K562 (cell line): Measurements from ENCODE around the gene FAM53C. TPM values are rescaled to one million over a fixed set of nuclear protein-coding genes. Genes with fewer than 3 reads are reported as not detected.
A peak's percentile ranks its signal among the peaks of the same experiment; 100 is the strongest.

ENCODE experiments used
- ARHGAP35 ChIP-seq: fragments of 450-650 bp; IDR thresholded peaks from 2 replicates; pipeline ENCODE4 v1.6.1; 2018; ENCODE audit not compliant: partially characterized antibody
- CBFA2T2 ChIP-seq: fragments of 450-650 bp; conservative IDR thresholded peaks from 2 replicates; pipeline ENCODE4 v1.6.1; 2017; ENCODE audit warnings: mild to moderate bottlenecking
- CREB3 ChIP-seq: fragments of 450-650 bp; conservative IDR thresholded peaks from 2 replicates; pipeline ENCODE4 v1.6.1; 2016; ENCODE audit warnings: missing genetic modification characterization, low read depth, mild to moderate bottlenecking, missing compliant biosample characterization, moderate library complexity
- CXXC5 ChIP-seq: fragments of 250-450 bp; sonication (Bioruptor Pico); IDR thresholded peaks from 2 replicates; pipeline ENCODE4 v1.8.0; 2022; ENCODE audit warnings: inconsistent platforms, mild to moderate bottlenecking, moderate library complexity
- DACH1 ChIP-seq: fragments of 450-650 bp; IDR thresholded peaks from 2 replicates; pipeline ENCODE4 v1.6.1; 2018; ENCODE audit not compliant: partially characterized antibody
- EGR1 ChIP-seq: fragments of 450-650 bp; conservative IDR thresholded peaks from 2 replicates; pipeline ENCODE4 v1.6.1; 2017; ENCODE audit warnings: mild to moderate bottlenecking
- HMBOX1 ChIP-seq: sonication (generic); IDR thresholded peaks from 2 replicates; pipeline ENCODE4 v1.6.1; 2016
- ILF3 ChIP-seq: fragments of 450-650 bp; IDR thresholded peaks from 2 replicates; pipeline ENCODE4 v1.6.1; 2018; ENCODE audit warnings: antibody characterized with exemption, mild to moderate bottlenecking, moderate library complexity, borderline replicate concordance
- KDM4B ChIP-seq, 2 experiments: fragments of 450-650 bp in 1 of 2; sonication (generic) in 1 of 2; IDR thresholded peaks; 2 replicates each; pipeline ENCODE4 v1.6.1; 2016 to 2017; ENCODE audit warnings: borderline replicate concordance in 2 of 2, antibody characterized with exemption in 1 of 2, low read depth in 1 of 2, mild to moderate bottlenecking in 1 of 2
- MCM7 ChIP-seq, 2 experiments: fragments of 450-650 bp; IDR thresholded peaks; 2 replicates each; pipeline ENCODE4 v1.6.1; 2016 to 2018
- MTF1 ChIP-seq: fragments of 250-450 bp; sonication (Bioruptor Pico); IDR thresholded peaks from 2 replicates; pipeline ENCODE4 v1.9.0; 2021; ENCODE audit warnings: moderate library complexity, mild to moderate bottlenecking, inconsistent platforms, borderline replicate concordance
- NFRKB ChIP-seq: fragments of 450-650 bp; IDR thresholded peaks from 2 replicates; pipeline ENCODE4 v1.6.1; 2016; ENCODE audit warnings: low read depth
- NFXL1 ChIP-seq: fragments of 450-650 bp; formaldehyde crosslinking; IDR thresholded peaks from 2 replicates; pipeline ENCODE4 v1.4.0; 2021; ENCODE audit warnings: mild to moderate bottlenecking
- NR1H2 ChIP-seq: sonication (generic); formaldehyde crosslinking; IDR thresholded peaks from 2 replicates; pipeline ENCODE4 v1.4.0; 2020; ENCODE audit warnings: mild to moderate bottlenecking, missing genetic modification reagents
- PATZ1 ChIP-seq: fragments of 250-450 bp; sonication (Bioruptor Pico); IDR thresholded peaks from 2 replicates; pipeline ENCODE4 v1.5.0; 2020; ENCODE audit warnings: mild to moderate bottlenecking, borderline replicate concordance
- POLR3G ChIP-seq: IDR thresholded peaks from 2 replicates; pipeline ENCODE4 v1.6.1; 2011; ENCODE audit not compliant: insufficient read length, insufficient replicate concordance; ENCODE audit errors: extremely low read depth
- SAFB2 ChIP-seq: fragments of 200-400 bp; formaldehyde crosslinking; IDR thresholded peaks from 2 replicates; pipeline ENCODE4 v1.6.1; 2018; ENCODE audit warnings: borderline replicate concordance, low read length, low read depth, moderate library complexity; ENCODE audit not compliant: severe bottlenecking
- SMARCB1 ChIP-seq: IDR thresholded peaks from 2 replicates; pipeline ENCODE4 v1.6.1; 2011; ENCODE audit warnings: improper control_type of control experiment, low read depth; ENCODE audit not compliant: insufficient read length
- SRSF9 ChIP-seq: fragments of 200-400 bp; formaldehyde crosslinking; IDR thresholded peaks from 2 replicates; pipeline ENCODE4 v1.6.1; 2017; ENCODE audit warnings: low read depth, low read length, borderline replicate concordance
- ZBED1 ChIP-seq: IDR thresholded peaks from 2 replicates; pipeline ENCODE4 v1.6.1; 2014
- ZNF165 ChIP-seq: fragments of 250-450 bp; sonication (Bioruptor Pico); IDR thresholded peaks from 2 replicates; pipeline ENCODE4 v1.4.0; 2020; ENCODE audit warnings: borderline replicate concordance
- ZNF449 ChIP-seq: fragments of 250-450 bp; sonication (Bioruptor Pico); IDR thresholded peaks from 2 replicates; pipeline ENCODE4 v1.8.0; 2022; ENCODE audit warnings: moderate library complexity, mild to moderate bottlenecking, inconsistent platforms
- ZNF695 ChIP-seq: fragments of 450-650 bp; formaldehyde crosslinking; IDR thresholded peaks from 2 replicates; pipeline ENCODE4 v1.4.0; 2020; ENCODE audit warnings: mild to moderate bottlenecking, moderate library complexity
- ZNF699 ChIP-seq: fragments of 250-450 bp; sonication (Bioruptor Pico); IDR thresholded peaks from 2 replicates; pipeline ENCODE4 v1.8.0; 2021; ENCODE audit warnings: mild to moderate bottlenecking, moderate library complexity; ENCODE audit not compliant: insufficient replicate concordance
- ZNF766 ChIP-seq: fragments of 200-800 bp; sonication (Bioruptor generic); conservative IDR thresholded peaks from 2 replicates; pipeline ENCODE4 v1.6.1; 2016; ENCODE audit warnings: missing genetic modification characterization, missing compliant biosample characterization
- polyA plus RNA-seq, 8 experiments: library from polyadenylated mRNA; depleted of rRNA in 4 of 8; stranded (reverse) in 5 of 8; unstranded in 3 of 8; fragments of >200 nt; fragmentation: Nextera tagmentation in 2 of 8; fragmentation: Illumina TruSeq in 1 of 8; extraction: Ambion mirVana in 2 of 8; extraction: Trizol in 1 of 8; gene quantifications; 2 replicates each; pipeline versions ENCODE4 v1.2.1 to v1.2.3, GENCODE V29; 2011 to 2014; ENCODE audit warnings: inconsistent platforms in 1 of 8, missing spikeins in 1 of 8
- total RNA-seq, 7 experiments: library from RNA; depleted of rRNA in 6 of 7; stranded (reverse); fragments of >200 nt in 6 of 7; fragmentation: Illumina TruSeq in 2 of 7; extraction: Trizol in 2 of 7; gene quantifications; 2 replicates each; pipeline versions ENCODE4 v1.2.1 to v1.2.3, GENCODE V29; 2011 to 2021; ENCODE audit warnings: low replicate concordance in 1 of 7

FAM53C gene
- total and polyA plus RNA-seq, 9 of the 15 experiments (the other 6 are each of a cell fraction or from before 2014, with no cell fraction given), result 9.7 to 38.5 (median 25.2) TPM

GRCh38 chr5:138336952-138337684 lies 948 bp upstream of the FAM53C start (continued):
- no peak for TF ChIP-seq PATZ1 (CRISPR knock-in tag)
- TF ChIP-seq ZNF695 (CRISPR knock-in tag), result no peak
- no peak for TF ChIP-seq SMARCB1
- no peak for TF ChIP-seq NR1H2 (CRISPR knock-in tag)
- no peak for TF ChIP-seq ZNF165 (CRISPR knock-in tag)
- TF ChIP-seq ILF3, result no peak
- TF ChIP-seq ZNF766 (CRISPR knock-in tag), result peak; percentile 77; the same call in 1 of the 2 replicates
- no peak for TF ChIP-seq ZBED1
- TF ChIP-seq SAFB2, result no peak
- no peak for TF ChIP-seq MCM7 (IDR thresholded peaks at IDR 0.05)
- no peak for TF ChIP-seq CBFA2T2
- peak; percentile 30; the same call in 1 of the 2 replicates for TF ChIP-seq NFRKB
- TF ChIP-seq MTF1 (CRISPR knock-in tag), result no peak
- TF ChIP-seq POLR3G, result no peak
- no peak for TF ChIP-seq ZNF449
- TF ChIP-seq DACH1, result no peak
- TF ChIP-seq KDM4B (IDR thresholded peaks at IDR 0.05; ENCODE audit: borderline replicate concordance in 2 of 2, low read depth in 1 of 2), result no peak
- TF ChIP-seq HMBOX1, result 0 out of 2 replicates have a peak, but pooled peaks have one; percentile 29
- no peak for TF ChIP-seq CREB3 (tag)
- no peak for TF ChIP-seq ZNF699 (CRISPR knock-in tag)
- TF ChIP-seq NFXL1 (CRISPR knock-in tag), result no peak
- no peak for TF ChIP-seq ARHGAP35
- no peak for TF ChIP-seq SRSF9
- TF ChIP-seq EGR1, result peak; percentile 82
- peak; percentile 60 for TF ChIP-seq CXXC5 (CRISPR knock-in tag)
